Loucy (cell line): ENCODE data around the gene CD163.

Source experiments
- H2AFZ ChIP-seq: fragments of 200-600 bp; sonication (generic); 2 replicates; pipeline ENCODE4 v1.6.0; 2016; ENCODE audit warnings: antibody characterized with exemption, mild to moderate bottlenecking, low read length, moderate library complexity
- H3F3A ChIP-seq: fragments of 200-600 bp; 2 replicates; pipeline ENCODE4 v1.6.0; 2016; ENCODE audit warnings: antibody characterized with exemption, low read depth, mild to moderate bottlenecking
- H3K27me3 ChIP-seq: fragments of 200-600 bp; sonication (generic); 2 replicates; pipeline ENCODE4 v1.6.1; 2014; ENCODE audit warnings: low read length, mild to moderate bottlenecking; ENCODE audit not compliant: insufficient read depth, poor library complexity, severe bottlenecking
- H3K36me3 ChIP-seq: fragments of 200-600 bp; sonication (generic); 2 replicates; pipeline ENCODE4 v1.6.1; 2016; ENCODE audit warnings: low read length; ENCODE audit not compliant: insufficient read depth
- H3K4me1 ChIP-seq: fragments of 200-600 bp; sonication (generic); 2 replicates; pipeline ENCODE4 v1.5.1; 2014; ENCODE audit warnings: low read length, mild to moderate bottlenecking; ENCODE audit not compliant: insufficient read depth, poor library complexity, severe bottlenecking
- H3K4me2 ChIP-seq: fragments of 200-600 bp; sonication (generic); 2 replicates; pipeline ENCODE4 v1.6.0; 2014; ENCODE audit warnings: antibody characterized with exemption, low read length, low read depth, mild to moderate bottlenecking; ENCODE audit not compliant: poor library complexity, severe bottlenecking
- H3K4me3 ChIP-seq: fragments of 200-600 bp; sonication (generic); 2 replicates; pipeline ENCODE4 v1.5.1; 2014; ENCODE audit warnings: low read length, mild to moderate bottlenecking, mixed read lengths; ENCODE audit not compliant: poor library complexity, severe bottlenecking
- H3K79me2 ChIP-seq: fragments of 200-600 bp; sonication (generic); 2 replicates; pipeline ENCODE4 v1.6.1; 2014; ENCODE audit warnings: low read length; ENCODE audit not compliant: insufficient read depth
- H3K9ac ChIP-seq: fragments of 200-600 bp; sonication (generic); 2 replicates; pipeline ENCODE4 v1.6.0; 2014; ENCODE audit warnings: mild to moderate bottlenecking, low read depth, low read length, moderate library complexity; ENCODE audit not compliant: poor library complexity, severe bottlenecking
- H3K9me2 ChIP-seq: fragments of 200-600 bp; sonication (generic); replicated peaks from 2 replicates; pipeline ENCODE4 v1.6.1; 2016; ENCODE audit warnings: low read depth, low read length, mixed read lengths
- H3K9me3 ChIP-seq: fragments of 200-600 bp; sonication (generic); 2 replicates; pipeline ENCODE4 v1.6.1; 2014; ENCODE audit warnings: mild to moderate bottlenecking, antibody characterized with exemption, low read length, low read depth; ENCODE audit not compliant: insufficient read depth
- H4K20me1 ChIP-seq: fragments of 200-600 bp; sonication (generic); 2 replicates; pipeline ENCODE4 v1.6.0; 2014; ENCODE audit warnings: antibody characterized with exemption, low read length, mild to moderate bottlenecking; ENCODE audit not compliant: insufficient read depth, poor library complexity, severe bottlenecking
- CTCF ChIP-seq: fragments of 200-600 bp; sonication (generic); conservative IDR thresholded peaks from 2 replicates; pipeline ENCODE4 v1.5.1; 2014; ENCODE audit warnings: mild to moderate bottlenecking, antibody characterized with exemption, low read length
- EZH2phosphoT487 ChIP-seq: fragments of 200-600 bp; IDR thresholded peaks from 2 replicates; pipeline ENCODE4 v1.6.1; 2018; ENCODE audit warnings: antibody characterized with exemption, mild to moderate bottlenecking, moderate library complexity, borderline replicate concordance

CD163 gene

DNA sequence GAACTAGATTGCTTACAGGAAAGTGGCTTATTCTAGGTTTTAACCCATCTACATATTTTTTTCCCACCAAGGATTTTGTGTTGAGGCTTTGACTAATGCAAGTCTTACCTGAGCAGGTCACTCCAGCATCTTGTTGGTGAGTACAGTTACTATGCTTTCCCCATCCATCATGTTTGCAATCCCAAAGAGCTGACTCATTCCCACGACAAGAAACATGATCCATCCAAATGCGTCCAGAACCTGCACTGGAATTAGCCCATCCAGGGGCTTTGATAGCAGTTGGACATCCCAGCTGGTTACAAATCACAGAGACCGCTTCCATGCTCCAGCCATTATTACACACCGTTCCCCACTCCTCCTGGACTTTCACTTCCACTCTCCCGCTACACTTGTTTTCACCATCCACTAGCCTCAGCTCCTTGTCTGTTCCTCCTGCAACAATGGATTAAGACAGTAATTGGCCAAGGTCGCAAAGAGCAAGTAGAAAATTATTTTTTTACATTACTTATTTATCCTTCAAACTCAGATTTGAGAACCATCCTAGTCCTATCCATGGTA lies 2.5 kb downstream of the CD163 start:
- Histone ChIP-seq H3K9ac (no peak overlapping the region), H3K27me3 (no peaks in the 10 kb centered on the region), H4K20me1 (no peaks in the 10 kb centered on the region), H3K4me1 (no peaks in the 10 kb centered on the region), H3K4me3 (no peak overlapping the region), H3K4me2 (no peak overlapping the region), H3K79me2 (no peaks in the 10 kb centered on the region), H3K9me2 (no peaks in the 10 kb centered on the region), H3F3A (no peaks in the 10 kb centered on the region), H3K9me3 (no peaks in the 10 kb centered on the region), H2AFZ (no peak overlapping the region), H3K36me3 (no peaks in the 10 kb centered on the region)
- TF ChIP-seq CTCF (no peak), EZH2phosphoT487 (no peak)

DNA sequence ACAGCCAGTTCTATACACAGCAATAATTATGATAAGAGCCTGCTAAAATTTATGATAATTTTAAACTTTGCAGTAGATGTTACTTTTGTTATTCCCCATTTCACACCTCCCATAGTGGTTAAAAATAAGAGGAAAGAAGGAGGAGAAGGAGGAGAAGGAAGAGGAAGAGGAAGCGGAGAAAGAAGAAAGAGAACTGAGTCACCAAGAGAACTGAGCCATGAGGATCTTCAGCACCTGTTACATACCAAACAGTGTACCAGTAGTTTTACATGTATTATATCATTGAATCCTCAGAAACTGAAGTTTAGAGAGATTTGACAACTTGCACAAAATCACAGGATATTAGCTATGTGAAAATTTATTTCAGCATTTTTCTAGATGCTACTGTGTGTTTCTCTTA lies 3.9 kb downstream of the CD163 start:
- TF ChIP-seq EZH2phosphoT487 (no peak), CTCF (no peak)
- no peaks in the 10 kb centered on the region for H3K79me2 ChIP-seq
- H3F3A ChIP-seq = no peaks in the 10 kb centered on the region
- H2AFZ ChIP-seq = no peak overlapping the region
- no peaks in the 10 kb centered on the region for H4K20me1 ChIP-seq
- no peaks in the 10 kb centered on the region for H3K9me2 ChIP-seq
- no peaks in the 10 kb centered on the region for H3K4me1 ChIP-seq
- H3K27me3 ChIP-seq = no peaks in the 10 kb centered on the region
- no peak overlapping the region for H3K4me2 ChIP-seq
- no peak overlapping the region for H3K4me3 ChIP-seq
- no peaks in the 10 kb centered on the region for H3K36me3 ChIP-seq
- no peaks in the 10 kb centered on the region for H3K9me3 ChIP-seq
- no peak overlapping the region for H3K9ac ChIP-seq

DNA sequence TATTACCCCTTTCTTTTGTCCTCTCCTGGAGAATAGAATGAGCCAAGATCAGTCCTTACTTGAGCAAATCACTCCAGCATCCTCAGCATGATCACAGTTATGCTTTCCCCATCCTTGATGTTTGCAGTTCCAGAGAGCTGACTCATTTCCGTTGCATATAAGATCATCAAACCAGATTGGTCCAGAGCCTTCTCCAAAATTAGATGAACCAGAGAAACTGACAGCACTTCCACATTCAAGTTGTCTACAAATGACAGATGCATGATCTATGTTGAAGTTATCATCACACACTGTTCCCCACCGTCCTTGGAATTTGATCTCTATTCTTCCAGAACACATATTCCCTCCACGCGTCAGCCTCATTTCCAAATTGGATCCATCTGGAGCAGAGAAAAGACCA lies 4.8 kb downstream of the CD163 start:
- Histone ChIP-seq H3F3A (no peaks in the 10 kb centered on the region), H3K4me3 (no peak overlapping the region), H3K27me3 (no peaks in the 10 kb centered on the region), H3K36me3 (no peaks in the 10 kb centered on the region), H3K79me2 (no peaks in the 10 kb centered on the region), H3K4me2 (no peak overlapping the region), H3K4me1 (no peaks in the 10 kb centered on the region), H2AFZ (no peak overlapping the region), H3K9me2 (no peaks in the 10 kb centered on the region), H4K20me1 (no peaks in the 10 kb centered on the region), H3K9me3 (no peaks in the 10 kb centered on the region), H3K9ac (no peak overlapping the region)
- TF ChIP-seq CTCF (no peak), EZH2phosphoT487 (no peak)
